ENCODE measurements around the gene ORAI3. TPM values are rescaled to one million over a fixed set of nuclear protein-coding genes. Genes with fewer than 3 reads are reported as not detected.

ORAI3 gene
- total and polyA plus RNA-seq, 2 of the 13 experiments (the other 11 are each of a cell fraction or from before 2014, with no cell fraction given) = 11.4 to 32.0 TPM

DNA sequence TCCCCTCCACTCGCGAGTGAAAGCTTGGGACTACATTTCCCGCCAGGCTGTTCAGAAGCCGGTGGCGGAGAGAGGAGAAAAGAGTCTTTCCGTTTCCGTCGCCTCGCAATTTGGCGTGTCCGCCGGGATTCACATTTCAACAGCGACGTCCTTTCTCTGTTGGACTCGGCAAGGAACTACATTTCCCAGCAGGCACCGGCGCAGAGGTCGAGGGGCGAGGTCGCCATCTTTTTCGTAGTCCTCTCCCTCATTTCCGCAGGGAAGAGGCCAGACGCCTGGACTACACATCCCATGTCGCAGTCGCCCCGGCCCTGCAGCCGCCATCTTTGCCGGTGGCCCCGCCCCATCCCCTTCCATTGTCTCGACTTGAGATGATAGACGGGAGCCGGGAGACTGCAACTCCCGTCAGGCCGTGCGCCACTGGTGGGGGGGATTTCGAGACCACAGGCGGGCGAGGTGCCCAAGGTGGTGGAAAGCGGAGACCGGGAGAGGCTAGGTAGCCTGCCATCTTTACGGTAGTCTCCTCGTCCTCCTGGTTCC is 26.4 kb upstream of the ORAI3 start (continued):
- TF ChIP-seq, protein P1, sequence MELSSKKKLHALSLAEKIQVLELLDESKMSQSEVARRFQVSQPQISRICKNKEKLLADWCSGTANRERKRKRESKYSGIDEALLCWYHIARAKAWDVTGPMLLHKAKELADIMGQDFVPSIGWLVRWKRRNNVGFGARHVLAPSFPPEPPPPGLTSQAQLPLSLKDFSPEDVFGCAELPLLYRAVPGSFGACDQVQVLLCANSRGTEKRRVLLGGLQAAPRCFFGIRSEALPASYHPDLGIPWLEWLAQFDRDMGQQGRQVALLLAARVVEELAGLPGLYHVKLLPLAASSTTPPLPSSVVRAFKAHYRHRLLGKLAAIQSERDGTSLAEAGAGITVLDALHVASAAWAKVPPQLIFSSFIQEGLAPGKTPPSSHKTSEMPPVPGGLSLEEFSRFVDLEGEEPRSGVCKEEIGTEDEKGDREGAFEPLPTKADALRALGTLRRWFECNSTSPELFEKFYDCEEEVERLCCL (CRISPR knock-in tag; IDR thresholded peaks at IDR 0.05; ENCODE audit: borderline replicate concordance) = 0 out of 2 replicates have a peak, but pooled peaks have one; percentile 41
- TF ChIP-seq TOE1 (CRISPR knock-in tag; IDR thresholded peaks at IDR 0.05) = no peak
- peak; percentile 85 for TF ChIP-seq KAT8 (CRISPR knock-in tag; IDR thresholded peaks at IDR 0.05)
- TF ChIP-seq, protein P2, sequence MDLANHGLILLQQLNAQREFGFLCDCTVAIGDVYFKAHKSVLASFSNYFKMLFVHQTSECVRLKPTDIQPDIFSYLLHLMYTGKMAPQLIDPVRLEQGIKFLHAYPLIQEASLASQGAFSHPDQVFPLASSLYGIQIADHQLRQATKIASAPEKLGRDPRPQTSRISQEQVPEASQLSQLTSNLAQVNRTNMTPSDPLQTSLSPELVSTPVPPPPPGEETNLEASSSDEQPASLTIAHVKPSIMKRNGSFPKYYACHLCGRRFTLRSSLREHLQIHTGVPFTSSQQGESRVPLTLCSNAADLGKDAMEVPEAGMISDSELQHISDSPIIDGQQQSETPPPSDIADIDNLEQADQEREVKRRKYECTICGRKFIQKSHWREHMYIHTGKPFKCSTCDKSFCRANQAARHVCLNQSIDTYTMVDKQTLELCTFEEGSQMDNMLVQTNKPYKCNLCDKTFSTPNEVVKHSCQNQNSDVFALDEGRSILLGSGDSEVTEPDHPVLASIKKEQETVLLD (CRISPR knock-in tag; IDR thresholded peaks at IDR 0.05; ENCODE audit: low read depth) = peak; percentile 96
- no peak for TF ChIP-seq ZNF615 (CRISPR knock-in tag; IDR thresholded peaks at IDR 0.05; ENCODE audit: borderline replicate concordance)
- TF ChIP-seq, protein P3, sequence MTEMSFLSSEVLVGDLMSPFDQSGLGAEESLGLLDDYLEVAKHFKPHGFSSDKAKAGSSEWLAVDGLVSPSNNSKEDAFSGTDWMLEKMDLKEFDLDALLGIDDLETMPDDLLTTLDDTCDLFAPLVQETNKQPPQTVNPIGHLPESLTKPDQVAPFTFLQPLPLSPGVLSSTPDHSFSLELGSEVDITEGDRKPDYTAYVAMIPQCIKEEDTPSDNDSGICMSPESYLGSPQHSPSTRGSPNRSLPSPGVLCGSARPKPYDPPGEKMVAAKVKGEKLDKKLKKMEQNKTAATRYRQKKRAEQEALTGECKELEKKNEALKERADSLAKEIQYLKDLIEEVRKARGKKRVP (CRISPR knock-in tag; IDR thresholded peaks at IDR 0.05) = peak in 1 of 2 experiments; percentile 66; a peak in 2 of 4 replicates
- no peak; the same call in none of the 2 replicates for TF ChIP-seq MEIS2 (CRISPR knock-in tag; IDR thresholded peaks at IDR 0.05)
- TF ChIP-seq, protein P4, sequence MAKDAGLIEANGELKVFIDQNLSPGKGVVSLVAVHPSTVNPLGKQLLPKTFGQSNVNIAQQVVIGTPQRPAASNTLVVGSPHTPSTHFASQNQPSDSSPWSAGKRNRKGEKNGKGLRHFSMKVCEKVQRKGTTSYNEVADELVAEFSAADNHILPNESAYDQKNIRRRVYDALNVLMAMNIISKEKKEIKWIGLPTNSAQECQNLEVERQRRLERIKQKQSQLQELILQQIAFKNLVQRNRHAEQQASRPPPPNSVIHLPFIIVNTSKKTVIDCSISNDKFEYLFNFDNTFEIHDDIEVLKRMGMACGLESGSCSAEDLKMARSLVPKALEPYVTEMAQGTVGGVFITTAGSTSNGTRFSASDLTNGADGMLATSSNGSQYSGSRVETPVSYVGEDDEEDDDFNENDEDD (CRISPR knock-in tag; IDR thresholded peaks at IDR 0.05; ENCODE audit: borderline replicate concordance) = peak; percentile 12; the same call in 1 of the 2 replicates
- no peak; the same call in 1 of the 2 replicates for TF ChIP-seq CBX2 (IDR thresholded peaks at IDR 0.05; ENCODE audit: low read depth, low read length)
- TF ChIP-seq CBX2 (CRISPR knock-in tag; IDR thresholded peaks at IDR 0.05; ENCODE audit: low read depth) = no peak
- peak; percentile 93; the same call in 1 of the 2 replicates for TF ChIP-seq ZC3H13 (CRISPR knock-in tag; IDR thresholded peaks at IDR 0.05)
- TF ChIP-seq ZNF160 (CRISPR knock-in tag; IDR thresholded peaks at IDR 0.05) = peak; percentile 23; the same call in 1 of the 2 replicates
- TF ChIP-seq, protein P5, sequence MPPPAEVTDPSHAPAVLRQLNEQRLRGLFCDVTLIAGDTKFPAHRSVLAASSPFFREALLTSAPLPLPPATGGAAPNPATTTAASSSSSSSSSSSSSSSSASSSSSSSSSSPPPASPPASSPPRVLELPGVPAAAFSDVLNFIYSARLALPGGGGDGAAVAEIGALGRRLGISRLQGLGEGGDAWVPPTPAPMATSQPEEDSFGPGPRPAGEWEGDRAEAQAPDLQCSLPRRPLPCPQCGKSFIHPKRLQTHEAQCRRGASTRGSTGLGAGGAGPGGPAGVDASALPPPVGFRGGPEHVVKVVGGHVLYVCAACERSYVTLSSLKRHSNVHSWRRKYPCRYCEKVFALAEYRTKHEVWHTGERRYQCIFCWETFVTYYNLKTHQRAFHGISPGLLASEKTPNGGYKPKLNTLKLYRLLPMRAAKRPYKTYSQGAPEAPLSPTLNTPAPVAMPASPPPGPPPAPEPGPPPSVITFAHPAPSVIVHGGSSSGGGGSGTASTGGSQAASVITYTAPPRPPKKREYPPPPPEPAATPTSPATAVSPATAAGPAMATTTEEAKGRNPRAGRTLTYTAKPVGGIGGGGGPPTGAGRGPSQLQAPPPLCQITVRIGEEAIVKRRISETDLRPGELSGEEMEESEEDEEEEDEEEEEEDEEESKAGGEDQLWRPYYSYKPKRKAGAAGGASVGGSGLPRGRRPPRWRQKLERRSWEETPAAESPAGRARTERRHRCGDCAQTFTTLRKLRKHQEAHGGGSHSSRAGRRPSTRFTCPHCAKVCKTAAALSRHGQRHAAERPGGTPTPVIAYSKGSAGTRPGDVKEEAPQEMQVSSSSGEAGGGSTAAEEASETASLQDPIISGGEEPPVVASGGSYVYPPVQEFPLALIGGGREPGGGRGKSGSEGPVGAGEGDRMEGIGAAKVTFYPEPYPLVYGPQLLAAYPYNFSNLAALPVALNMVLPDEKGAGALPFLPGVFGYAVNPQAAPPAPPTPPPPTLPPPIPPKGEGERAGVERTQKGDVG (CRISPR knock-in tag; IDR thresholded peaks at IDR 0.05; ENCODE audit: borderline replicate concordance) = no peak
- TF ChIP-seq SMYD3 (CRISPR knock-in tag; IDR thresholded peaks at IDR 0.05) = peak; percentile 92; the same call in 1 of the 2 replicates
- TF ChIP-seq ZNF746 (CRISPR knock-in tag; IDR thresholded peaks at IDR 0.05) = peak; percentile 62; the same call in 1 of the 2 replicates
- TF ChIP-seq TCF12 (IDR thresholded peaks at IDR 0.05) = no peak
- TF ChIP-seq TCF12 (CRISPR knock-in tag; IDR thresholded peaks at IDR 0.05) = peak; percentile 57; the same call in 1 of the 2 replicates
- TF ChIP-seq ZNF605 (CRISPR knock-in tag; IDR thresholded peaks at IDR 0.05) = peak; percentile 92
- no peak for TF ChIP-seq ZNF749 (CRISPR knock-in tag; IDR thresholded peaks at IDR 0.05; ENCODE audit: borderline replicate concordance)
- no peak for TF ChIP-seq ZNF780A (CRISPR knock-in tag; IDR thresholded peaks at IDR 0.05)
